Left hindlimb (tissue), 1 donor: ENCODE results near the gene MINDY4.

Experiments
- DNase-seq: peaks from one replicate; pipeline ENCODE4 v3.0.0-alpha.2; 2018

Gene MINDY4

DNA sequence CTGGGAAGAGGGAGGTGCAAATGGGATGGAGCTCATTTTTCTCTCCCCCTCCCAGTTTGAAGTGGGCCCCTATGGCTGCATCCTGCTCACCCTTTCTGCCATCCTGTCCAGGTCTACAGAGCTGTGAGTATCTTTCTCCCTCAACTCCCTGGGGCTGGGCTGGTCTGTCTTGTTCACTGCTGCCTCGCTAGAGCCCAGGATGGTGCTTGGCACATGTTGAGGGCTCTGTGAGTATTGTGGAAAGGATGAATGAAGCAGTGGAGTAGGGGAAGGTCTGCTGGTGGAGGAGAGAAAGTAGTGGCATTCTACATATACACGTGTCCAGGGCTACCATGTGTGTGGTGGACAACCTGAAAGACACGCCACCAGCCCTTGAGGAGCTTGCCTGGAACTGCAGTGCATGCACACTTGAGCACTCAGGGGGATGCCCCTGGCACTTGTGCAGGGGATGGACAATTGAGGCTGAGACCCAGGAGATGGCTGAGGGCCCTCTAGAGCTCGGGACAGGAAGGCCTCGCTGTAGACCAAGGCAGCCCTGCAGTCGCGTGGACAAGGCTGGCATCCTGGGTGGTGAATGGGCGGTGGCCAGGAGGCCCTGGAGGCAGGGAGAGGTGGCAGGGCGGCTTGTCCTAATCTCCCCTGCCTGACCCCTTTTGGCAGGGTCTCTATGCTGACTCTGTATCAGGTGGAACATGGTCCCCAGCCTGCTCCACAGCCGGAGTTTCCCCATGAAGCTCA is 88.2 kb downstream of the MINDY4 start:
- no peak for DNase-seq

DNA sequence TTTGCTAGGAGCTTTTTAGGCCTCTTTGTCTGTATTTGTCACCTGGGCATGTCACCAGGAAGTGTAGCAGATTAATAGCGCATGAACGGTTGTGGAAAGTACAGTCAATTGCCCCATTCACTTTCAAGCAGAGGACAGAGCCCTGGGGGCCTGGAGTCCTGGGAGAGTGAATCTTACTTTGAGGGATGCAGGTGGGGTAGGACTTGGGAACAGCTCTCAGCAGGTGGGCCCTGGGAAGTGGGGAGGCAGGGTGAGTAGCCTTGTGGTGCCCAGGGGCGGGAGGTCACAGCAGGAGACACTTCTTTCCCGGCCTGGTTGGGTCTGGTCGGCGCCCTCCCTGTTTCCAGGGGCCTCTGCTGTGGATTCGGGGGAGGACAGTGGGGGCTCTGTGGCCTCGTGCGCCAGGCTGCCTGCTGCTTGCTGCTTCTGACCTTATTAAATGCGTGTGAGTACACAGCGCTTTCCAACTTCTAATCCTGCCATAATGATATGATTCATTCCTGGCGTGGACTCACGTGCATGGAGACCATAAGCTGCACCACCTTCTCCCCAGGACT is 88.8 kb downstream of the MINDY4 start:
- DNase-seq, result no peak

DNA sequence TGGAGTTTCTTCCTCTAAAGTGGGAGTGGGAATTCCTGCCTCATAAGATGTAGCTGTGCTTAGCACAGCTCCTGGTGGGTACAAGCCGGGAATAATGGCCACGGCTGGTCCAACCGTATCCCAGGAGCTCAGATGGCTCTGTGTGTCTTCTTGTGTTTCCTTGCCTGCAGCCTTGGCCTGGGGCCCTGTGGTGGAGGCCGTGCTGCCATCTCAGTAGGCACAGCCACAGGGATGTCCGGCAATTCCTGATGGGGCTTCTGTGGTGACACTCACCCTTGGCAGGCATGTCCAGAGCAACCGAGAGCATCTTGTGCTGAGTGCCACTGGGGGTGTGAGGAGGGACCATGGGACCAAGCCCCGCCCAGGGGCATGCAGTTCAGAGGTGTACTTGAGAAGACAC is 90.4 kb downstream of the MINDY4 start:
- DNase-seq, result no peak

DNA sequence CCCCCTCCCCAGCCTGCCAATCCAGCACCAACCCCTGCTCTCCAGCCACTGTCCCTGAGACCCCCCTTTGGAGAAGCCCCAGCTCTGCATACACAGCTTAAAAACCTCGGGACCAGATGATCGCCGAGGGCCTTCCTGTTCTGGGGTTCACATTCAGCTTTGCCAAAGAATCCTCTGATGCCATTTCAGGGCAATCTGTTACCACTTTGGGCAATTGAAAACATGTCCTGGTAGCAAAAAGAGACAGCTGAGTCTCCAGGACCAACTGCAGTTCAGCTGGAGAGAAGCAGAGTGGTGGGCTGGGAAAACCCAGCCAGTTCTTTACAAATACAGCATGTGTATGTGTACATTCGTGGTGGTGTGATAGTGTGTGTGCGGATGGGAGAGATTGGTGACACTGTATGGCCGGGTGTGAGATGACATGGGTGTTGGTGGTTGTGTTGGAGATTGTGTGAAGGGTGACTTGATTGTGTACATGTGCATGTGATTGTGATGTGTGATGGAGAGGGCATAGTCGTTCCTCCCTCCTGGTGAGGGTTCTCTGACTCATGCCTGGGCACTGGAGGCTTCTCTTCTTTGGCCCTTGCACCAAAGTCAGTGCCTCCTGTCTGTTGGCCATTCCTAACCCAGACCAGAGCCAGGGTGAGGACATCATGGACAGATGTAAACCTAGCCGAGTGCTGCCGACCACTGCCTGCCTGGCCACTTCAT is 91.9 kb downstream of the MINDY4 start:
- no peak for DNase-seq

DNA sequence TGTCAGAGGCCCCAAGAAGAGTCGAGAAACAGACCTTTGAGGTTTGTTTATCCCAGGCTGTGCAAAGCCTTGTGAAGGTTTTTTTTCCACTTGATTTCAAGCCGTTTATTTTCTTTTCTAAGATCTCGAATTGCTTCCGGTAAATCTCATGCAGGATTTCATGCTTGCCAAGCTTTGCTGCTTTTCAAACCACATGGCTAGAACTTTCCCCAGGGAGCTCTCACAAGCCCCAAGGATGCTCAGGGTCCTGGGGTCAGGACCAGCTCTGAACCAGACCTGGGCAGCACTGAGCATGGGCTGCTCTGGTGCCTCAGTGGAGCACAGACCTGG is 92.5 kb downstream of the MINDY4 start:
- no peak for DNase-seq

DNA sequence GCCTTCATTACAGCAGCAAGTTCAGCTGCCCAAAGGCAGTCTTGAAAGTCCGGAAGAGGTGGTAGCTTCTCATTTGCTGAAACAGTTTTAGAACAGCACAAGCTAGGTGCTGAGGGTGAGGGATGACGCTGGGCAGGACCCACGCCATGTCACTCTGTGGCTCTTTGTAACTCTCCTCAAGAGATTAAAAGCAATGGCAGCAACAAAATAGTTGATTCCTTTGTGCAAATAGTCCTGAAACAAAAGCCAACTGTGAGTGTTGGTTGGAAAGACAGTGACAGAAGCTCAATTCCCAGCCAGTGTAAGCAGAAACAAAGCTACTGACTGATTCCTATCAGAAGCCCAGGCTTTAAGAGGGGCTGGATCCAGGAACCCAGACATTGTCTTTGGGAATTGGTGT is 92.9 kb downstream of the MINDY4 start:
- DNase-seq, result no peak

DNA sequence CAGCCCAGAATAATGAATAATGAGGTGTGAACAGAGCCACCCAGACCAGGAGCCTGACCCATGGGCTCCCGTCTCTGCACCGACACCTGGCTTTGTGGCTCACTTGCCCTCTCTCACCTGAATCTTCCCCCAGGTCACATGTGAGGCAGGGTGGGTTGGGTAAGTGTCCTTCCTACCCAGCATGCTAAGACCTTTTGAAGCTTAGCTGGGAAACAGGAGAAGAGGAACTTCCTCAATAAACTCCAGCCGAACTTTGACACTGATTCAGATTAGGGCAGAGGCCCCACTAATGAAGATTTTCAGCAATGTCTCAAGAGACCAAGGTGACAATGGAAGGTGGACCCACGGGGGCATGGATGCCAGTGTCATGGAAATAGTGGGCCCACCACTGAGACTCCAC is 93.9 kb downstream of the MINDY4 start:
- no peak for DNase-seq

DNA sequence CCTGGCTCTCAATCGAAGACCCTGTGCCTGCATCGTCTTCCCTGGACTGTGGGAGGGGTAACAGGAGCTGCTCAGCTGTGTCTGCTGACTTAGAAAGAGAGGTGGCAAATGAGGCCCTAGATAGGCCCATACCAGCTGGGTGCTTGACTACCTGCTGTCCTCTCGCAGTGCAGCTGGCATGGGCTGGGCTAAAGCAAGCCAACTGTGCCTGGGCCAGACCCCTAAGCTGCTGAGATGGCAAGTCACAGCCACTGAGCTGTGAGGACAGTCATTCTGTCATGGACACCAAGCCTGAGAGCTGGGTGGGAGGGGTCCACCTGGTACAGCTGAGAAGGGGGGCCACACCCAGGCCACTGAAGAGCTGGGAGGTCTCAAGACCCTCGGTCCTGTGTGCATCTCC is 94.6 kb downstream of the MINDY4 start:
- no peak for DNase-seq

DNA sequence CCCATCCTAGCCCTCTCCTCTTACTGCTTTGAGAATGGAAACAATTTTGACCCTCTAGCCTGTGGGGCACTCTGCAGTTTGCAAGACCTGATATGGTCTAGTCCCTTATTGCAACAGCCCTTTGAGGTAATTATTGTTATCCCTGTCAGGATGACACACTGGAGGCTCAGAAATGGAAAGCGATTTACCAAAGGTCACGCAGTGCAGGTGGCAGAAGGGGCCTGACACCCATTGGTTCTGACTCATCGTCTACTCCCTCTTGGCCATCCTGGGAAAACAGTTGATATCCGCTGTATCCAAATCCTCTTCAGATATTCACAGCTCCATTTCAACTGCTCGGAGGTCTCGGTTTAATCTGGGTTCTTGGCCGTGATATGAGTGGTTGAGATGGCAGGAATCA is 95.7 kb downstream of the MINDY4 start:
- DNase-seq, result no peak

DNA sequence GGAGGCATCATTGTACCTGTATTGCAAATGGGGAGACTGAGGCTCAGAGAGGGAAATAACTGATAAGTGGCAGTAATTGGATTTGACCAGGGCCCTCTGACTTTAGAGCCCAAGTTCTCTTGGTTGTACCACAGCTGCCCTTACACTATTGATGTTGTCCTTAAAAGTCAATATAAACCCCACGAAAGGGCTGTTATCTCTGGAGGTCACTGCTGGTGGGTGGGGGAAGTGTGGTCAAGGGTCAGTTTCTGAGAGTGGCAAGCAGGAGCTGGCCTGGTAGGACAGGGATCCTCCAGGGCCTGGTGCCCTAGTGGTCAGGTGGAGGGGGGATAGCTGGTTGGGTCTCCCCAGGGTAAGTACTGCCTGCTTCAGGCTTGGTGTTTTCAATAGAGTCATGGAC is 96.3 kb downstream of the MINDY4 start:
- no peak for DNase-seq

DNA sequence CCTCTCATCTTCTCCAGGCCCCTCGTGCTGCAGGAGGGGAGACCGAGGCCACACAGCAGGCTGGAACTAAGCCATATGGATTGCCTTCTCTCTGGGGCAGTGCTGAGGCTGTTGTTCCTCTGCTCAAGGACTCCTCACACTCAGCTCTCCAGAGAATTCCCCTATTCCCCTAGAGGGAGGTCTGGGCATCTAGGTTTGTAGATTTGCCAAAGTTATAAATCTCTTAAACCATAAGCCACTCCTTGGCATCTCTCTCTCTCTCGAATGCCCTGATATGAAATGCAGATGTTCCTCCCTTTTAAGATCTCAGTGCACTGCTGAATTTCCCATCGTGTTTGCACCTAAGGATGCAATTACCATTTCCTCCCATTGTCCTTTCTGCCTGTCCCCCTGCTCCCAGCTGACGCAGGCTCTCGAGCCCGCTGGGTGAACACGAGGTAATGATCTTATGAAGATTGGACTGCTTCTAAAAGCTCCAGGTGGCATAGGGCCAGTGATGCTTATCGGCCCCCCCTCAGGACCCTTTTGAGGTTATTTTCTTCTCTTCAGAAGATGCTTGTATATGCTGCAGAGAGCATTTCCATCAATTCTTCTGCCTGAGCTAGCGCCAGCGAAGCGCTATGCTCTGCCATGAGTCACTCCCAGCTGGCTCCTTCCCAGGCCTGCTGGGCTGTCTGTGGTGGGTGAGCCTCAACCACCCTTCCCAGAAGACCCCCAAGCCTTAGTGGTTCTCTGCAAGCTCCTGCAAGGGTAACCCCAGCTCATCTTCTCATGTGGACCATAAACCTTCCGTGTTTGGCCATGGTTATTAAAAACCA is 98.8 kb downstream of the MINDY4 start:
- DNase-seq, result no peak

DNA sequence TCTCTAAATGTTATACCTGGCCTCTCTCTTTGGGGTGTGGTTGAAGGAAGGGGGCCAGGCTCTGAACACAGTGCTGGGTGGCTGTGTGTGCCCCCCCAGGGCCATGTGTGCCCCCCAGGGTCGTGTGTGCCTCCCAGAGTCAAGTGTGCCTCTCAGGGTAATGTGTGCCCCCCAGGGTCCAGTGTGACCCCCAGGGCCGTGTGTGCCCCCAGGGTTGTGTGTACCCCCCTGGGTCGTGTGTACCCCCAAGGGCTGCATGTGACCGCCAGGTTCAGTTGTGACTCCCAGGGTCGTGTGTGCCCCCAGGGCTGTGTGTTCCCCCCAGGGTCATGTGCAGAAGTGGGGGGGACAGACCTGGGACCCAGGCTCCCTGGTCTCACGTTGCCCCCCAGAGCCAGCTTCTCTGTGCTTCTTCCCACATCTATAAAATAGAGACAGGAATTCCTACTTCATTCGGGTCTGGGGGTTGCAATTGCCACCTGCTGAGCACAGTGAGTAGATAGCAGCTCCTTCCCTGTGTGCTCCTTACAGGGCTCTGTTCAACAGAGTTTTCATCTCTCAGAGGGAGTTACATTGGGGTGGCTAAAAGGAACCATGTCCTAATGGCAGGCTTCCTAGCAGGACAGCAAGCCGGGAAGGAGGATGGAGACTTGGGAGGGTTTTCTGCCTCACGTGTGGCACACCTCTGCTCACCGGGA is 99.8 kb downstream of the MINDY4 start:
- no peak for DNase-seq

DNA sequence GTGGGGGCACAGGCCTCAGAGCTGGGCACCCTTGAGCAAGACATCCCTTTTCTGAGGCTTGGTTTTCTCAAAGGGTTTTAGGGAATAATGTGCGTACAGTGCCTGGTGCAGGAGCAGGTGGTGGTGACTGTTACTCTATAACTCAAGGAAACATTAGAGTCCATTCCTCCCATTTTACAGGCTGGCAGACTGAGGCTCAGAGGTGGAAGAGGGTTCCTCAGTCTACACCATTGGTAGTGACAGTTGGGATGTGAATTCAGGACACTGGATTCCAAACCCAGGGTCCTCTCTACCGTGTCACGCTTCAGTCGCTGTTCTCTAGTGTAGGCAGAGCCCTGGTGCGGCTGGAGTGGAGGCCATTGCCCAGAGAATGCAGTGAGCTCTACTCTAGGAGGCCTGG is 100.4 kb downstream of the MINDY4 start:
- no peak for DNase-seq

DNA sequence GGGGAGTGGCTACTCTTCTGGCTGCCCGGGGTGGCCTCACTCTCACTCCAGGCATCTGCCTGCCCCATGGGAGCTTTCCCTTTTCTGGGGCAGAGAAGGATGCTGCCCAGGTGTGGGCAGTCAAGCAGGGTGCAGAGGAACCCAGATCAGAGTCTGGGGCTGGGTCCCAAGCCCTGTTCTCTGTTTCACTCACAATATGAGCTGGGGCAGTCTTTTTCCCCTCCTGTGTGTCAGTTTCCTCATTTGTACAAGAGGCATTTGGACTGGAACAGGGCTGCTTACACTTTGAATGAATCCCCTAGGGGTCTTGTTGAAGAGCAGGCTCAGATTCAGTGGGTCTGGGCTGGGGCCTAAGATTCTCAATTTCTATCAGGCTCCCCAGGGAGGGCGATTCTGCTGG is 102.0 kb downstream of the MINDY4 start:
- DNase-seq, result no peak

DNA sequence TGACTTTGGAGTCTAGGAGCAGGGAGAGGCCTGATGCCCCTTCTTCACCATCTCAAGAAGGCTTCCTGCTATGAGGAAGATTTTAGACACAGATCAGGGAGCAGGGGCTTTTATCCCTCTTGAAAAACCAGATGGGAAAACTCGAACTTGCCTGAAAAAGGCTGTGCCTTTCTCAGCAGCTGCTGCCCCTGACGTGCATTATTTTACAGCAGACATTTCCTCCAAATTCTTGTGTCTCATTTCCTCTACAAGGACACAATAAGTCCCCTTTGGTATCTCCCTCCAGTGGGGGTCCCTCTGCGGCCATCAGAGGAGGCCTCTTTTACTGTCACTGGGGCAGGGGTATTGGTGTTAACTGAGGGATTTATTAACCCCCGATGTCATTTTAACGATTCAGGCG is 102.4 kb downstream of the MINDY4 start:
- DNase-seq, result no peak

DNA sequence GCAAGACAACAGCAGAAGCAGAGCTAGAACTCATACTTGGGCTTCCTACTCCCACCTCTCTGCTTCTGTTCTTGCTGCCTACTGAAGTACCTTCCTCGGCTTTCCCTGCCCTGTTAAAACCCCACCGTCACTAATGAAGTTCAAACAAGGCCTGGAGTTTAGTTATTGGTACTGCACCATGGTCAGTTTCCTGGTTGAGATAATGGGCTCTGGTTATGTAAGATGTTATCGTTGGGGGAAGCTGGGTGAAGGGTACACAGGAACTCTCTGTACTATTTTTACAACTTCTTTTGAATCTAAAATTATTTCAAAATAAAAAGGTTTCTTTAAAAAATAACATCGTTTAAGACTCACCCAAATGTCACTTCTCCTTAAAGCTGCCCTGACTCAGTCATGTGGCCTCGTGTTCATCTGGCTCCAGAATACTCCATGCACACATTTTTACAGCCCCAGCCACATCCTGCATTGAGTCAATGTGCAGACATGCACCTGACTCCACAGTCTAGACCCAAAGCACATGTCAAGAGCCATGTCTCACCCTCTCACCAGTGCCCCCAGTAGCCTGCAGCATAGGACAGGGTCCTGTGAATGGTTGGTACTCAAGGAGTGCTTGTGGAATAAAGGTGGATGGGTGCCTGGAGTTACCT is 103.6 kb downstream of the MINDY4 start:
- DNase-seq, result no peak

DNA sequence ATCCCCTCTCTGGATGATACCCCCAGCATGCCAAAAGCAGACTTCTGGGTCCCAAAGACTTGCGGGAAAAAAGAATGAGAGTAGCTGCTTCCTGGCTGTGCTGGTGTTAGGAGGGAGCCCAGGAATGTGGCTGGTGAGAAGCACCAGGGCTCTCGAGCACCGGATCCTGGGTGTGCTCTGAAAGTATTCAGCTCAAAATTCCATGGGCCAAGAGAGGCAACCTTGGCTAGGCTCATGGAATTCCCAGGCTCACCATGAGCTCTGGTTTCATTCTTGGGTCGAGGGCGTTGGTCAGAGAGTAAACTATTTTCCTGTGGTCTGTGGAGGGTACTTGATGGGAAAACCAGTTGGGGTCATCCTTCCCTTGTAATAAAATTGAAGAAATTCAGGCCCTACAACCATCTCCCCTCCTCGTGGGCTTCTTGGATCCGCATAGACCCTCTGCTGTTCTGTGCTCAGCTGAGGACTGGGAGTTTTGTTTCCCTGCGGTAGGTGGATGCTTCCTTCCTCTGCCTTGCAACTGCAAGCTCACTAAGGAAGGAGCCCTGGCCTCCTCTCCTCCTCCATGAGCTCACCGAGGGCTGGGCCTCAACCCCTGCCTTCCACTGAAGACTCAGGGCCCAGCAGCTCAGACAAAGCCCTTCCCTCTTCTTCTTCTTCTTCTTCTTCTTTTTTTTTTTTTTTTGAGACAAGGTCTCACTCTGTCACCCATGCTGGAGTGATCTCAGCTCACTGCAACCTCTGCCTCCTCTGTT is 106.0 kb downstream of the MINDY4 start:
- DNase-seq, result no peak

DNA sequence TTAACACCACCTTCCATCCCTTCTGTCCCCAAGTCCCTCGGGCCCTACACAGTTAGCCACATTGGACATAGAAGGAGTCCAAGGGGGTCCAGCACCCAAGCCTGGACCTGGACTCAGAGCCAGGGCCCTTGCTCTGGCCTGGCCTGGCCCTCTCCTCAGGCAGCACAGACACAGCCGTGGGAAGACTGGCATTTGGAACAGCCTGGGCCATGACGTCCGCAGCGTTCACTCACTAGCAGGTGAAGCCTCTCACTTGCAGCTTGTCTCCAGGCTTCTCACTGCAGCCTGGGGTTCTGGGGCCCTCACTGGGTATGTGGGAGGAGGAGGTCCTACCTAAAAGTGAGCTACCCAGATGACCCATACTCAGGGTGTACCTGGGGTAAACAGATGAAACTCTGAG is 106.8 kb downstream of the MINDY4 start:
- DNase-seq, result no peak

DNA sequence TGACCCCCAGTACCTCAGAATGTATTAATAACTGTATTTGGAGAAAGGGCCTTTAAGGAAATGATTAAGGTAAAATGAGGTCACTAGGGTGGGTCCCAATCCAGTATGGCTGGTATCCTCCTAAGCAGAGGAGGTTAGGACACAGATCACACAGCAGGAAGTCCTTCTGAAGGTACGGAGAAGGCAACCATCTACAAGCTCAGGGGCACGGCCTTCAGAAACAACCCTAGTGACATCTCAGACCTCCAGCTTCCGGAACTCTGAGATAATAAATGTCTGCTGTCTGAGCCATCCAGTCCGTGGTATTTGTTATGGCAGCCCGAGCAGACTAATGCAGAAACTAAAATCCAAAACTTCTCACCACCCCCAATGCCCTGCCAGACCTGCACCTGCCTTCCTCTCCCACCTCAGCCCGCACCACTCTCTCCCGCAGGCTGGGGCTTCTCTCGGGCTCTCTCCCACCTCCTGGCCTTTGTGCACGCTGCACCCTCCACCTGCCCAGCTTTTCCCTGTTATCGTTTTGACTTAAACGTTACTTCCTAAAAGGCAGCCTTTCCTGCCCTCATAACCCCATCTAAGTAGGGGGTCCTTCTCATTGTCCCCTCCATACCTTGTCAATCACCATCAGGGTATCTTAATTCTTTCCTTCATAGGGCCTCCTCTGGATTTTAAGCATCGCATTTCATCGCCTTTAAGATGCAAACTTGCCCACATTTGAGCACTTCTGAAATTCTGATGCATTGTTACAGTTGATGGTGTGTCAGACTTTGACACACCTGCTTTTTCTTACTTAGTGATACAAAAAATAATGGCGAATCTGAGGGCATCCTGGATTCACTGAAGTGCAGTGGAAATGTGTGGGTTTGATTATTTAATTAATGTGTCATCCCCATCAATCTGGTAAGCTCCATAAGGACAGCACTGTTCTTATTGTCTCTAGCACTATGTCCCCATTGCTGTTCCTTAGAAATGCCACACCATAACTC is 108.2 kb downstream of the MINDY4 start:
- DNase-seq, result no peak

DNA sequence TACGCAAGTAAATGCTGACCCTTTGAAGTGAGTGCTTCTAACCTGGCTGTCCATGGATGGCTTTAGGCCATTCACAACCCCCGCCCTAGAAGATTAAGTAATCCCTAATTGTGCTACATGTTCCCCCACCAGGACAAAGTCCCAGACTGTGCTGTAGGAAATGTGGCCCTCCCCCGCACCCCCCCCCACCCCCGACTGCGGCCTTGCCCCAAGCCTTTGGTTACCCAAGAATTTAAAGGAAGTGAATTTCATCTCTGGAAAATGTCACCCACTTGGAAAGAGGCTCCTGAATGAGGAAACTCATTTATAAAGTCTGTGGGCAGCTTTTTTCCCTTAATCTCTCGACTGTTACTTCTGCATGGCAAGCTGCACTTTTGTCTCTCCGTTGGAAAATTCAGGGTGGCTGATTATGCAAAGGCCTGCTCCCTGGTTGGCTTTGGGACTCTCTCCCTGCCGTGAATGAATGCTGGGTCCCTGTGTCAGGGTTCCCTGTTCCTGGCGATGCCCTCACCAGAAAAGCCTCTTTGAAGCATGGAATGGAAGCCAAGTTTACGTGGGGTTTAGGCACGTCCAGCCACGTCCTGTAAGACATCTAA is 109.0 kb downstream of the MINDY4 start:
- DNase-seq, result no peak
